Stomach (tissue), 4 donors: Measurements from ENCODE around the gene ZBTB17.

ENCODE experiments used
- CTCF ChIP-seq, 7 experiments: fragments of 450-650 bp in 4 of 7; fragments of 200-600 bp in 3 of 7; sonication (generic) in 3 of 7; IDR thresholded peaks; one replicate each; pipeline ENCODE4 v1.5.1; 2016 to 2019; ENCODE audit warnings: antibody characterized with exemption in 7 of 7, control low read depth in 2 of 7, mild to moderate bottlenecking in 1 of 7
- EP300 ChIP-seq: sonication (generic); formaldehyde crosslinking; IDR thresholded peaks from one replicate; pipeline ENCODE4 v1.6.1; 2017; ENCODE audit warnings: antibody characterized with exemption
- POLR2A ChIP-seq, 4 donors: fragments of 450-650 bp; IDR thresholded peaks; one replicate each; pipeline ENCODE4 v1.6.1; 2016; ENCODE audit warnings: antibody characterized with exemption in 4 of 4, control low read depth in 2 of 4, mild to moderate bottlenecking in 1 of 4, moderate library complexity in 1 of 4

- TF ChIP-seq CTCF (IDR thresholded peaks at IDR 0.05) = no peak
- no peak for TF ChIP-seq POLR2A (IDR thresholded peaks at IDR 0.05)
- TF ChIP-seq EP300 = no peak
These were observed 41.2 kb upstream of the ZBTB17 start for GRCh38 chr1:16017076-16017460.
